H9 (cell line): Measurements from ENCODE around the gene PARP2. TPM values are rescaled to one million over a fixed set of nuclear protein-coding genes. Genes with fewer than 3 reads are reported as not detected.

Experiments used
- DNase-seq: peaks from one replicate; pipeline ENCODE4 v3.0.0-alpha.2; 2017
- H2AFZ ChIP-seq: one replicate; pipeline ENCODE4 v1.6.1; 2013; ENCODE audit warnings: mild to moderate bottlenecking, low read length, control low read depth, moderate library complexity
- H2AK5ac ChIP-seq: 2 replicates; pipeline ENCODE4 v1.6.1; 2013; ENCODE audit warnings: low read length, control low read depth, mixed read lengths; ENCODE audit not compliant: insufficient read length
- H2BK120ac ChIP-seq: one replicate; pipeline ENCODE4 v1.6.1; 2013; ENCODE audit warnings: low read depth, mild to moderate bottlenecking, low read length, control low read depth, inconsistent platforms; ENCODE audit not compliant: poor library complexity, severe bottlenecking
- H2BK12ac ChIP-seq: 2 replicates; pipeline ENCODE4 v1.6.1; 2013; ENCODE audit warnings: low read length, control low read depth, mixed read lengths, low read depth; ENCODE audit not compliant: insufficient read length
- H2BK15ac ChIP-seq: 2 replicates; pipeline ENCODE4 v1.6.1; 2013; ENCODE audit warnings: low read depth, low read length, control low read depth
- H2BK20ac ChIP-seq: one replicate; pipeline ENCODE4 v1.6.1; 2013; ENCODE audit warnings: low read depth, mild to moderate bottlenecking, low read length, control low read depth, inconsistent platforms; ENCODE audit not compliant: poor library complexity, severe bottlenecking
- H2BK5ac ChIP-seq: 2 replicates; pipeline ENCODE4 v1.6.1; 2013; ENCODE audit warnings: low read length, control low read depth, mixed read lengths; ENCODE audit not compliant: insufficient read length
- H3K14ac ChIP-seq: 2 replicates; pipeline ENCODE4 v1.6.1; 2013; ENCODE audit warnings: low read length, control low read depth; ENCODE audit not compliant: insufficient read depth
- H3K18ac ChIP-seq: 2 replicates; pipeline ENCODE4 v1.6.1; 2013; ENCODE audit warnings: low read depth, mild to moderate bottlenecking, mixed read lengths, low read length, control low read depth; ENCODE audit not compliant: insufficient read length
- H3K23ac ChIP-seq: 2 replicates; pipeline ENCODE4 v1.6.1; 2013; ENCODE audit warnings: low read length, control low read depth, mixed read lengths, low read depth; ENCODE audit not compliant: insufficient read length
- H3K23me2 ChIP-seq: 2 replicates; pipeline ENCODE4 v1.6.1; 2013; ENCODE audit warnings: low read depth, mild to moderate bottlenecking, mixed read lengths, low read length, control low read depth; ENCODE audit not compliant: insufficient read length, poor library complexity, severe bottlenecking
- H3K27ac ChIP-seq: 2 replicates; pipeline ENCODE4 v1.5.1; 2013; ENCODE audit warnings: low read length, control low read depth, mixed read lengths, low read depth; ENCODE audit not compliant: insufficient read length
- H3K27me3 ChIP-seq: 2 replicates; pipeline ENCODE4 v1.6.1; 2013; ENCODE audit warnings: low read length, control low read depth, inconsistent platforms; ENCODE audit not compliant: insufficient read depth
- H3K4ac ChIP-seq: 2 replicates; pipeline ENCODE4 v1.6.1; 2013; ENCODE audit warnings: low read depth, mild to moderate bottlenecking, control low read depth, inconsistent platforms, low read length, moderate library complexity
- H3K4me1 ChIP-seq: 2 replicates; pipeline ENCODE4 v1.6.1; 2013; ENCODE audit warnings: low read length, control low read depth, inconsistent platforms; ENCODE audit not compliant: insufficient read depth
- H3K4me2 ChIP-seq: 2 replicates; pipeline ENCODE4 v1.6.1; 2013; ENCODE audit warnings: low read length, control low read depth, mixed read lengths; ENCODE audit not compliant: insufficient read length, insufficient read depth
- H3K56ac ChIP-seq: 2 replicates; pipeline ENCODE4 v1.6.1; 2013; ENCODE audit warnings: low read depth, mild to moderate bottlenecking, mixed read lengths, low read length, control low read depth; ENCODE audit not compliant: insufficient read length
- H3K79me1 ChIP-seq: 2 replicates; pipeline ENCODE4 v1.6.1; 2013; ENCODE audit warnings: low read depth, mild to moderate bottlenecking, moderate library complexity, low read length, control low read depth, inconsistent platforms; ENCODE audit not compliant: insufficient read depth, poor library complexity, severe bottlenecking
- H3K79me2 ChIP-seq: 2 replicates; pipeline ENCODE4 v1.6.1; 2013; ENCODE audit warnings: low read length, control low read depth, inconsistent platforms; ENCODE audit not compliant: insufficient read depth
- H3K9ac ChIP-seq: 2 replicates; pipeline ENCODE4 v1.6.1; 2013; ENCODE audit warnings: low read length, control low read depth, mixed read lengths; ENCODE audit not compliant: insufficient read length; ENCODE audit errors: extremely low read depth
- H3K9me3 ChIP-seq: one replicate; pipeline ENCODE4 v1.6.1; 2013; ENCODE audit warnings: low read depth, low read length, inconsistent platforms; ENCODE audit not compliant: control insufficient read depth
- H3T11ph ChIP-seq: one replicate; pipeline ENCODE4 v1.6.1; 2013; ENCODE audit warnings: mild to moderate bottlenecking, low read length, control low read depth, inconsistent platforms
- H4K20me1 ChIP-seq: one replicate; pipeline ENCODE4 v1.6.1; 2013; ENCODE audit not compliant: control insufficient read depth, insufficient read length, insufficient read depth
- H4K5ac ChIP-seq: 2 replicates; pipeline ENCODE4 v1.6.1; 2013; ENCODE audit warnings: low read depth, mild to moderate bottlenecking, mixed read lengths, low read length, control low read depth; ENCODE audit not compliant: insufficient read length
- H4K8ac ChIP-seq: replicated peaks from 2 replicates; pipeline ENCODE4 v1.6.1; 2013; ENCODE audit warnings: low read length, control low read depth, mixed read lengths, low read depth; ENCODE audit not compliant: insufficient read length
- H4K91ac ChIP-seq: 2 replicates; pipeline ENCODE4 v1.6.1; 2013; ENCODE audit warnings: low read depth, mild to moderate bottlenecking, moderate library complexity, mixed read lengths, low read length, control low read depth; ENCODE audit not compliant: insufficient read length
- H3K27ac Mint-ChIP-seq, 3 experiments: 2 replicates in 2 of 3; 3 replicates in 1 of 3; pipeline ENCODE4 v1.8.0; 2020 to 2021; ENCODE audit warnings: mixed read lengths in 3 of 3, mild to moderate bottlenecking in 1 of 3, moderate library complexity in 1 of 3
- H3K27me3 Mint-ChIP-seq: 2 replicates; pipeline ENCODE4 v1.8.0; 2021; ENCODE audit warnings: low read depth, mild to moderate bottlenecking, moderate library complexity, mixed read lengths
- H3K36me3 Mint-ChIP-seq, 3 experiments: 2 replicates in 2 of 3; 3 replicates in 1 of 3; pipeline ENCODE4 v1.8.0; 2020 to 2021; ENCODE audit warnings: low read depth in 3 of 3, mixed read lengths in 3 of 3; ENCODE audit not compliant: insufficient read depth in 1 of 3
- H3K4me1 Mint-ChIP-seq, 2 experiments: 2 replicates each; pipeline ENCODE4 v1.8.0; 2020; ENCODE audit warnings: mixed read lengths in 2 of 2
- H3K4me3 Mint-ChIP-seq, 2 experiments: 2 replicates in 1 of 2; 3 replicates in 1 of 2; pipeline ENCODE4 v1.8.0; 2020 to 2021; ENCODE audit warnings: mild to moderate bottlenecking in 2 of 2, mixed read lengths in 2 of 2, moderate library complexity in 1 of 2
- H3K9me3 Mint-ChIP-seq, 2 experiments: 2 replicates in 1 of 2; 3 replicates in 1 of 2; pipeline ENCODE4 v1.8.0; 2020; ENCODE audit warnings: mild to moderate bottlenecking in 2 of 2, mixed read lengths in 2 of 2, moderate library complexity in 1 of 2
- WGBS: extraction: QIAGEN DNeasy Blood & Tissue Kit; methylation state at CpG from one replicate; pipeline ENCODE4 v1.1.7; 2013; ENCODE audit warnings: missing lambda C conversion rate, low lambda C conversion rate, mixed read lengths; ENCODE audit not compliant: insufficient read length; ENCODE audit errors: extremely low coverage; 5-methylcytosine and 5-hydroxymethylcytosine counted together
- total RNA-seq: library from RNA; stranded (reverse); gene quantifications from 2 replicates; pipeline ENCODE4 v1.2.1, GENCODE V29; 2021
- TF ChIP-seq, protein P1 (sequence below): fragments of 200-600 bp; sonication (generic); conservative IDR thresholded peaks from 3 replicates; pipeline ENCODE4 v1.8.0; 2021; ENCODE audit warnings: antibody characterized with exemption, mild to moderate bottlenecking

Gene PARP2
- total RNA-seq, 1 experiment from 2014 or later, result 25.4 TPM

DNA sequence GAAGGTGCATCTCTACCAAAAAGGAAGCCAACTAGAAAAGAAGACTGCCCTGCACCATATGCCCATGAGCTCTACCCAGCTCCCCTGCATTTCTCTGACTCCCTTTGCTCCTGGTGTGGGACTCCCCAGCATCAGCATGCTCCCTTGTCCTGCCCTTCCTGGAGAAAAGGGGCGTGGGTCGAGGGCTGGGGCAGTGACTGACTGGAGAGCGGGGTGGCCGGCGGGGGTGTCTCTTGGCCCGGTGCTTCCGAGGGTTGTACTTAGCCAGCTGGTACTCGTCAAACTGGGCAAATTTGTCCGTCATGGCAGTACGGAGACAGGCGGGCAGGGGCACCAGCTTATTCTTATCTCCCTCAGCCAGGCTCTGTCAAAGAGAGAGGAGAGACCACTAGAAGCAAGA, 60.1 kb downstream of the PARP2 start:
- Histone ChIP-seq H3K18ac (no peak overlapping the region), H3K27me3 (no peaks in the 10 kb centered on the region), H2BK12ac (no peak overlapping the region), H3K79me2 (no peaks in the 10 kb centered on the region), H3K4me2 (no peak overlapping the region), H3K79me1 (no peaks in the 10 kb centered on the region), H2BK15ac (no peak overlapping the region), H2AK5ac (no peak overlapping the region), H3K9ac (no peak overlapping the region), H3K56ac (no peak overlapping the region), H4K20me1 (no peaks in the 10 kb centered on the region), H2BK5ac (no peak overlapping the region), H3K14ac (no peak overlapping the region), H3K9me3 (no peaks in the 10 kb centered on the region), H3K27ac (no peak overlapping the region), H2BK20ac (no peak overlapping the region), H3K23me2 (no peaks in the 10 kb centered on the region), H2AFZ (no peak overlapping the region), H3K4ac (no peak overlapping the region), H4K91ac (no peak overlapping the region), H3T11ph (no peak overlapping the region), H3K4me1 (no peaks in the 10 kb centered on the region), H4K8ac (no peak overlapping the region), H2BK120ac (no peak overlapping the region), H4K5ac (no peak overlapping the region), H3K23ac (no peak overlapping the region)
- H3K27me3 Mint-ChIP-seq, result no peaks in the 10 kb centered on the region
- no peak for DNase-seq
- no peaks in the 10 kb centered on the region for H3K9me3 Mint-ChIP-seq
- peak overlapping the region in 1 of 3 experiments; percentile 38; a peak in 1 of 7 replicates for H3K27ac Mint-ChIP-seq
- no peak overlapping the region for H3K4me3 Mint-ChIP-seq
- H3K4me1 Mint-ChIP-seq, result no peaks in the 10 kb centered on the region
- WGBS, result no CpG with 5 or more reads among the region's 11 CpGs
- peaks cover 10 to 66% (median 32%) of the 10 kb centered on the region in 3 experiments; a peak in 6 of 7 replicates for H3K36me3 Mint-ChIP-seq
- TF ChIP-seq, protein P1, sequence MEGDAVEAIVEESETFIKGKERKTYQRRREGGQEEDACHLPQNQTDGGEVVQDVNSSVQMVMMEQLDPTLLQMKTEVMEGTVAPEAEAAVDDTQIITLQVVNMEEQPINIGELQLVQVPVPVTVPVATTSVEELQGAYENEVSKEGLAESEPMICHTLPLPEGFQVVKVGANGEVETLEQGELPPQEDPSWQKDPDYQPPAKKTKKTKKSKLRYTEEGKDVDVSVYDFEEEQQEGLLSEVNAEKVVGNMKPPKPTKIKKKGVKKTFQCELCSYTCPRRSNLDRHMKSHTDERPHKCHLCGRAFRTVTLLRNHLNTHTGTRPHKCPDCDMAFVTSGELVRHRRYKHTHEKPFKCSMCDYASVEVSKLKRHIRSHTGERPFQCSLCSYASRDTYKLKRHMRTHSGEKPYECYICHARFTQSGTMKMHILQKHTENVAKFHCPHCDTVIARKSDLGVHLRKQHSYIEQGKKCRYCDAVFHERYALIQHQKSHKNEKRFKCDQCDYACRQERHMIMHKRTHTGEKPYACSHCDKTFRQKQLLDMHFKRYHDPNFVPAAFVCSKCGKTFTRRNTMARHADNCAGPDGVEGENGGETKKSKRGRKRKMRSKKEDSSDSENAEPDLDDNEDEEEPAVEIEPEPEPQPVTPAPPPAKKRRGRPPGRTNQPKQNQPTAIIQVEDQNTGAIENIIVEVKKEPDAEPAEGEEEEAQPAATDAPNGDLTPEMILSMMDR, result no peak

Other genes starting within 250 kb of the PARP2 start
- gene OR4K17, start 232.9 kb upstream of the PARP2 start, total RNA-seq, result not detected in 2 replicates
- not detected in 2 replicates for gene OR4N5, start 204.8 kb upstream of the PARP2 start, total RNA-seq
- not detected in 2 replicates for gene OR11G2, start 152.7 kb upstream of the PARP2 start, total RNA-seq
- gene OR11H6, start 119.9 kb upstream of the PARP2 start, total RNA-seq, result not detected in 2 replicates
- gene OR11H7, start 114.7 kb upstream of the PARP2 start, total RNA-seq, result not detected in 2 replicates
- not detected in 2 replicates for gene OR11H4, start 104.3 kb upstream of the PARP2 start, total RNA-seq
- 20.6 and 22.6 TPM in 2 replicates for gene TTC5, start 37.7 kb upstream of the PARP2 start, total RNA-seq
- 165 and 168 TPM in 2 replicates for gene CCNB1IP1, start 10.4 kb upstream of the PARP2 start, total RNA-seq
- 14.5 and 15.8 TPM in 2 replicates for gene TEP1, start 69.9 kb downstream of the PARP2 start, total RNA-seq
- gene KLHL33, start 92.5 kb downstream of the PARP2 start, total RNA-seq, result 0.04 TPM in 2 replicates
- 46.7 and 50.8 TPM in 2 replicates for gene OSGEP, start 111.2 kb downstream of the PARP2 start, total RNA-seq
- gene APEX1, start 111.6 kb downstream of the PARP2 start, total RNA-seq, result 340 and 348 TPM in 2 replicates
- 38.5 and 41.6 TPM in 2 replicates for gene PIP4P1, start 117.8 kb downstream of the PARP2 start, total RNA-seq
- 83.9 and 87.5 TPM in 2 replicates for gene PNP, start 125.8 kb downstream of the PARP2 start, total RNA-seq
- 0.81 and 0.96 TPM in 2 replicates for gene RNASE10, start 161.9 kb downstream of the PARP2 start, total RNA-seq
- gene RNASE9, start 217.4 kb downstream of the PARP2 start, total RNA-seq, result not detected in 2 replicates
- not detected in 2 replicates for gene RNASE11, start 244.4 kb downstream of the PARP2 start, total RNA-seq
- not detected in 2 replicates for gene RNASE12, start 247.7 kb downstream of the PARP2 start, total RNA-seq